Activated CD4-positive, CD25-positive, alpha-beta regulatory T cell (primary cell): Measurements from ENCODE around the gene RHOBTB1.

Source experiments
- DNase-seq, 4 experiments: peaks; one replicate each; lab custom pipeline; 2025; lab: John Stamatoyannopoulos, UW

Gene RHOBTB1

DNA sequence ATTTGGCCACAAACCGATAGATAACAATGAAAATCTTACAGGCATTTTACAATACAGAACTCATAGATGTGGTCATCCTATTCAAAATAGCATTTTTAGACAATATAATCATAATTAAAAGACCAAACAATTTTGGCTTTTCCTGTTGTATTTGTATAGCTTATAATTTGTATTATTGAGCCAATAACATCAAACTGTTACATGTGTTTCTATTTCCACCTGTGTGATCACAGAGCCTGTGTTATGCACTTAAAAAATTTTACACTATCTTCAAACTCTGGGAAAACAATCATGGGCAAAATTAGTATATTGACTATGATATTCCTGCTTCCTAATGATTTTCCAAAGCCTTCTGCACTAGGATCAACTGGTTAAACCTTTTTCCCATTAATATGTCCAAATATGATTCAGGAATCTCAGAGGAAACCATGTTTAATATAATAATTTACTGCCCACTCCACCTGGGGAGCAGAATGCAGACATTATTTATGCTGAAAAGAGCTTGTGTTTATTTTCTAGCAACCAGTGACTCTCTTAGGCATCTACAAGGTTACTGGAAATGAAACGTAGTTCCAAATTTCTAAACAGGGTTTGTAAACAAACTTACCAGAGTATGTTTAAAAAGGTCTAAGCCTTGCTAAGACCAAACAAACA, 1.7 kb downstream of the RHOBTB1 start:
- no peak for DNase-seq

- DNase-seq: no peak
Measured at GRCh38 chr10:60940446-60940845, 3.5 kb downstream of the RHOBTB1 start.

DNA sequence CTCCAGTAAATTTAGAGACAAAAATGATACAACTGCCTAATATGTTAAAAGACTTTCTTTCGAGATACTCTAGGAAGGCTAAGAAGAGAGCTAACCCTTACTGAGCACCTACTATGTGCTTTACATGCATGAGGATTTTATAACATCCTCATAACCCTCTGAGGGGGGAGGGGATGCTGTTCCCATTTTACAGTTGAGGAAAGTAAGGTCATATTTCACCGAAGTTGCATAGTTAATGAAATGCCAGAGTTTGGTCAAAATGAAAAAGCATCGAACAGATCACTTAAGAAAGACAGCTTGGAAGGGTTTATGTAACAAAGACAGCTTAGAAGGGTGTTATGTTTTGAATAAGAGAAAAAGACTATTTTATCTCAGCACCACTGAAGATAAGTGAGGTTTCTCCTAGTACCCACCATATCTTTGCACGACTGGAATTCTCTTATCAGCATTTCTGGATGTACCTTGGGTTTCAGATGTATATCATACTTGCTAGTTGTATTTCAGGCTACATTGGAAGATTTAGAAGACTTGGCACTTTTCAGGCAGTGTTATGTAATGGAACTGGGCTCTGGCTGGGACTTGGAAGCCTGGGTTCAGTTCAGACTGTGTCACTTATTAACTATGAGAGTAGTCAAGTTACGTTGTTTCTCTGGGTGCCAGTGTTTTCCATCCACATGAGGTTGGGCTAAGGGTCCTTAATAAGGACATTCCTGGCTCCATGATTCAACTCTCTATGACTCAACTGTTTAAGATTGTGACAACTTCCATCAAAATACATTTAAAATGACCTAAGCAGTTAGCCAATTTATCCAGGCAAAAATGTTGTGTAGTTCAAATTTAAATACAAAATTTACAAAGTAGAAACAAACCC, 6.0 kb downstream of the RHOBTB1 start:
- no peak for DNase-seq

GRCh38 chr10:60937022-60937421, 7.0 kb downstream of the RHOBTB1 start:
- no peak for DNase-seq

DNA sequence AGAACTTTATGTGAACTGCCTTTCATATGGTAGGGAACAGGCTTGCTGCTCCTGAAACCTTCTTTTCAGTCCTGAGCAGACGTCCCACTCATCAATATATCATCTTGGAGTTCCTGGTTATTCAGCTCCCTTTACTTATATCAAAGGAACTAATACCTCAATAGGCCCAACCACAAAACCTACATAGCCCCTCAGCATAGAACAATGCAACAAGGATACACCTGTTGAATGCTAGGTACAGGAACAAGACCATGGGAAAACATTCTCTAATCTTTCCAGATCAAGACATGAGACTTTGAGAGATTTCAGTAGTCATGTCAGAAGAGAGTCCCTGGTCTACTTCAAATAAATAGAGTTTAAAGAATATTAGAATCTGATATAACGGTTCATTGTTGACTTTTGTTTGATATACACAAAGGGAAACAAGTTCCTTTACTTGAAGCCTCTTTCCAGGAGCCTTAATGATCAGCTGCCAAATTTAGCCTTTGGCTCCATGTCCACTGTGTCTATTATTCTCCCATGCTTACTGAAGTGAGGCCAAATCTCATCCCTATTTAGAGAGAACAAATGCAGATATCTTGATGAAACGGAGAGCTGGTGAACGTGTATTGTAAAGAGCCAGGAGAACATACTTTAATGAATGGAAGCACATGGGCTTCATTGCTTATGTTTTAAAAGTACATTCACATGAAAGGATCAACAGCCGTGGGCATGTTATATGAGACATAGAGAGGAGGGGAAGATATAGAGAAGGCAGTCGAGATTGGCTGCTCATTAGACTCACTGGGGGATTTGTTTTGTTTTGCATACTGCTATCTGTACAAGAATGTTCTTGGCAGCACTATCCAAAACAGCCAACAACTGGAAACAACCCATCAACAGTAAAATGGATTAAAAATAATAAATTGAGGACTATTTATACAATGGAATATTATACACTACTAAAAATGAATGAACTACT, 9.5 kb downstream of the RHOBTB1 start:
- DNase-seq: no peak

GRCh38 chr10:60932756-60933155, 11.2 kb downstream of the RHOBTB1 start:
- no peak for DNase-seq

- DNase-seq: no peak
Measured at GRCh38 chr10:60930237-60930636, 13.7 kb downstream of the RHOBTB1 start.

DNA sequence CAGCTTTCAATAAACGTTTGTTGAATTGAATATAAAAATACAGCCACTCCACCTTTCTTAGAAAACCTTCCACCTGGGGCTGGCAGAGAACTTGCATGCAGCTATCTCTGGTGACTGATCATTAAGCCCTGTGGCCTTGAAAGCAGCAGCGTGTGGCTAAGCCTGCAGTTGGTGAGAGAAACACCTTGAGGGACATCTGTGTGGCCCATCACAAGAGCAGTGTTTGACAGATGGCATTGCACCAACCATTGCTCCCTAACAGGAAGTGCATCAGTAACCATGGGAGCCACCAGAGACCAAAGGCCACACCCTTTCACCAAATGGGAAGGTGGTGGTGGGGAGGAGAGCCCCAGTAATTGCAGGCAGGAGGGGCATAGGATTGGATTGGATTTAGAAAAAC, 22.4 kb downstream of the RHOBTB1 start:
- DNase-seq: no peak

GRCh38 chr10:60920479-60920878, 23.5 kb downstream of the RHOBTB1 start:
- no peak for DNase-seq

- DNase-seq: no peak
Measured at GRCh38 chr10:60919551-60919950, 24.4 kb downstream of the RHOBTB1 start.

DNA sequence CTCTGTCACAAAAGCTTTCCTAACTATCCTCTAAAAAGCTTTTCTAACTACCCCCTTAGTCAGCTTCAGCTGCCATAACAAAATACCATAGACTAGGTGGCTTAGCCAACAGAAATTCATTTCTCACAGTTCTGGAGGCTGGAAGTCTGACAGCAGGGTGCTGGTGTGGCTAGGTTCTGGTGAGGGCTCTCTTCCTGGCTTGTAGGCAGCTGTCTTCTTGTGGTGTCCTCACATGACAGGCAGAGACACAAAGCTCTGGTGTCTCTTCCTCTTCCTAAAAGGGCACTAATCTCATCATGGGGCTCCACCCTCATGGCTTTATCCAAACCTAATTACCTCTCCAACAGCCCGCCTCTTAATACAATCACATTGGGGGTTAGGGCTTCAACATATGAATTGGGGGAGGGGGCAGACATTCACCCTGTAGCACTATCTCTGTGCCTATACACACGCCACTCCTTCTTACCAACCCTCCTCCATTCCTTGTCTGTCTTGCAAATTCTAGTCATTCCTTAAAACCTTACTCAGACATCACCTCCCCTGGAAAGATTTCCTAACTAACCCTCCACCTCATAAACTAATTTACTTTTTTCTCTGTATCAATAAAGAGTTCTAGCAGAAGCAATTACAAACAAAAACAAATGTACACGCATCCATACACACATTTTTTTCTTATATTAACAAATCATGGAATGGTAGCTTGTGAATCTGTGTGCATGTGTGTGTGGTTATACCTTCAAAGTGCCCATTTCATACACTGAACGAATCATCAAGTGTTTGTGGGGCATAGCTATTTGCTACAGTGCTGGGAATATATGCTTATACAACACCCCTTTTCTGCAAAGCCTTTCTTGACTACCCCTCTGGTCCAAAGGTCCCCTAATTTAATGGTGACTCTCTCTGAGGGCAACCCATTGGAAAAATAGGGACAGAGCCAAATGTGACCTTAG, 26.4 kb downstream of the RHOBTB1 start:
- DNase-seq: no peak

DNA sequence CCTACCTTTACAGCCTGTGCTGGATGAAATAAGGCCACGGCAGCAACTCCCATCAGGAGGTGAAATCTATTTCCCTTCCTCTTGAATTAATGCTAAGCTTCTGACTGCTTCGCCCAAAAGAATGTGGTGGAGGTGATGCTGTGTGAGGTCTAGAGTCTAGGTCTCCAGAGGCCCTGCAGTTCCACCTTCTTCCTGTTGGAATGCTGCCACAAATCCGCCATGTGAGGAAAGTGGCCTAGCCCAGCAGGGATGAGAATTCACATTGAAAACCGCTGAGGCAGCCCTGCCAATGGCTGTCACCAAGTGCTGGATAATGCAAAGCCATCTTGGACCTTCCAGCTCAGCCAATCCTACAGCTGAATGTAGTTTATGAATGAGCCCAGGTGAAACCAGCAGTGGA, 28.0 kb downstream of the RHOBTB1 start:
- no peak for DNase-seq

DNA sequence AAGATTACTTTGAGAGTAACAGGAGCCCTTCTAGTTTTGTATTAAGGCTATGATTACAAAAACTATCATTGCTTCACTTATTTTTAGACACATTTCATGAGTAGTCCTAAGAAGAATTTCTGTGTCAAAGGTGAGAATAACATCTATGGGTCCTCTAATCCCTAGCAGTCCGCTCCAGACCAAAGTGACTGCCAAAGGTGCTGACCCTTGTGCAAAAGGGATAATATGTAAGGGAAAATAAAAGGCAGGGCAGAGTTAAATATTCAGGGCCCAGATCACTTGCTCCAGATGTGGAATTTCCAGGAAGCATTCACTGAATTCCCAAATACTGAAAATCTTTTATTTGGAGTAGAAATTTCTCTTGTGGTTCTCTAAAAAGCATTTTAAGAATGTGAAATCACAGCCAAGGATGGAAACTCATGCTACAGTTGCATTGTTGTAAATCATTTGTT, 29.3 kb downstream of the RHOBTB1 start:
- no peak for DNase-seq

- DNase-seq: no peak
Measured at GRCh38 chr10:60913657-60914056, 30.3 kb downstream of the RHOBTB1 start.

DNA sequence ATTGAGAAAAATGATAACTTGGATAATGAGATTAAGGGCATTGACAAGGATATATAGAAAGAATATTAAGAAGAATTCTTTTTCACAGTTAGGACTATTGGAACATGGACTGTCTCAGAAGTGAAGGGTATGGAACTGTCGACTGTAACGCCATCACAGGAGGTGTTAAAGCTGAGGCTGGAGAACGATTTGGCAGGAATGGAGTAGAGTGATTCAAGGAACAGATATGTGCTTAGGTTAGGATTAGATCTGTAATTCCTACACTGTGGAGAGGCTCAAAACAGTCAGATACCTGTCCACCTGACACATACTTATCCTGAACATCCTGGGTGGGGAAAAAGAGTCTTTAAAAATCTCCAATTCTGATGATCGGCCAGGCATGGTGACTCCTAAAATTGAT, 30.9 kb downstream of the RHOBTB1 start:
- no peak for DNase-seq

DNA sequence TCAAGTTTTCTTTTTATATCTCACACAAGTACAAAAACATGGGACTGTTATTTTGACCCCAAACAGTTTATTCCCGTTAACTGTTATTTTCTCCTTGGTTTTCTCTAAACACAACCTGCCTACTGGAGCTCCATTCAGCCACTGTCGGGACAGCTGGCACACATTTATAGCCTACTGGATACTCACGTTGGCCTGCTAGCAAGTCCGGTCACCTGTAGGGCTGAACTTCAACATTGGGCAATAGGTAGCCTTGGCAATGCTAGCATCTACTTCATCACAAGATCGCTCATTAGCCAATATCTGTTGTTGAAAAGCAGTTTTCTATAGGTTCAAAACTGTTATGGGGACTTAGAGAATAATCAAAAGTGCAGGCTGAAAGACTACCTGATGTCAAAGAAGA, 32.3 kb downstream of the RHOBTB1 start:
- no peak for DNase-seq

GRCh38 chr10:60911216-60911615, 32.8 kb downstream of the RHOBTB1 start:
- no peak for DNase-seq

GRCh38 chr10:60910543-60910942, 33.4 kb downstream of the RHOBTB1 start:
- DNase-seq: no peak

DNA sequence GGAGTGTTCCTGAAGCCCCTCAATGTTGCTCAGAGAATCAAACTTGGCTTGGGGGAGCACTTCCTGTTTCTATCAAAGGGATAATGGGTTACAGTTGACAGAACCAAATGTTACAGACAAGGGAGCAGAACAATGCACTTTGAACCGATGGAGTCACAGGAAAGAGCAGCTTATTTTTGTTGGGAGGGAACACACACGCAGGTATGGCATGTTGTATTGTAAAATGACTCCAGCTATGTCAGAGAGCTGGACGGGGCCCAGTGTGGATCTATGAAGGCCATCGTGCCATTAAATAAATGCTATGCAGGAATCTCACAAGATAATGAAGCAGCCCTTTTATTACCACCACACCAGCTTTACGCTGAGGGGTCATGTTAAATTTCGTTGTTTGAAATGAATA, 35.1 kb downstream of the RHOBTB1 start:
- DNase-seq: no peak

DNA sequence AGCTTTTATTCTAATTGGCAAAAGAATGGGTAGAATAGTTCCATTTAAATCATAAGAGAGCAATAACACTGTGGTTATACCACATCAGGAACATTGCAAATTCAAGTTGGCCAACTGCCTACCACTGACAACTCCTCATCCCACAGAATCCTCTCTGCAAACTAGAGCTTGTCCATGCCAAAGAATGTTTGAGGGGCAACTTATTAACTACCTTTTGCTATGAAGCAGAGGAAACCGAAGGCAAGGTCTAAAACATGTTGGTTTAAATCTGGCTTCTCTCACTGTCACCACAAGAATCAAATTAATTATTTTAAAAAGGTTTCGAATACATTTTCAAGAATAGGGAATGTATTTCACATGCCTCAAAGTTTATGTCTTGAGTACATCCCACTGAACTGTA, 36.0 kb downstream of the RHOBTB1 start:
- DNase-seq: no peak

GRCh38 chr10:60907236-60907635, 36.7 kb downstream of the RHOBTB1 start:
- no peak for DNase-seq
